Subcutaneous adipose tissue (tissue), 4 donors: Measurements from ENCODE around the gene ZNF300. TPM values are rescaled to one million over a fixed set of nuclear protein-coding genes. Genes with fewer than 3 reads are reported as not detected.

Experiments
- CTCF ChIP-seq: fragments of 450-650 bp; IDR thresholded peaks from one replicate; pipeline ENCODE4 v1.5.1; 2016; ENCODE audit warnings: low read depth, mild to moderate bottlenecking, control low read depth, antibody characterized with exemption, moderate library complexity
- total RNA-seq, 4 donors: library from RNA; depleted of rRNA; stranded (reverse); fragments of >200 nt; gene quantifications; one replicate each; pipeline ENCODE4 v1.1.0, GENCODE V29; 2016

Gene ZNF300
- total RNA-seq: 1 to 10 TPM; 2.4 to 4.9 (median 3.5) TPM

- no peak for TF ChIP-seq CTCF
These were observed at the start of gene ZNF300 for GRCh38 chr5:150904479-150905311. Gene ZNF300, minus strand, starts transcription at chr5:150904980. Its CDS starts 1,825 bp downstream, at chr5:150903155.

- TF ChIP-seq CTCF: no peak
These were observed 43.8 kb upstream of the ZNF300 start for GRCh38 chr5:150948539-150948938.

- TF ChIP-seq CTCF: no peak
These were observed 41.6 kb upstream of the ZNF300 start for GRCh38 chr5:150946351-150946905.

GRCh38 chr5:150945947-150946346 is 41.2 kb upstream of the ZNF300 start:
- no peak for TF ChIP-seq CTCF

- TF ChIP-seq CTCF: no peak
These were observed 40.7 kb upstream of the ZNF300 start for GRCh38 chr5:150945486-150945885.

GRCh38 chr5:150931368-150931965 is 26.7 kb upstream of the ZNF300 start:
- no peak for TF ChIP-seq CTCF

GRCh38 chr5:150918613-150919012 is 13.8 kb upstream of the ZNF300 start:
- no peak for TF ChIP-seq CTCF
